B cell (primary cell): Measurements from ENCODE around the gene SIRPB2. TPM values are rescaled to one million over a fixed set of nuclear protein-coding genes. Genes with fewer than 3 reads are reported as not detected.

Experiments used
- polyA plus RNA-seq: library from polyadenylated mRNA; depleted of rRNA; stranded (reverse); fragments of >200 nt; gene quantifications from 2 replicates; pipeline ENCODE4 v1.2.3, GENCODE V29; 2012
- small RNA-seq: library from RNA; depleted of rRNA; stranded (forward); fragments of <200 nt; gene quantifications from one replicate; pipeline ENCODE3, GENCODE V24; 2012; ENCODE audit warnings: low replicate concordance, low read depth; ENCODE audit not compliant: insufficient read length
- total RNA-seq, 2 donors: library from RNA; stranded (reverse); fragments of 120-200 nt in 1 of 2; gene quantifications; 1 replicate in 1 of 2; 2 replicates in 1 of 2; pipeline versions ENCODE4 v1.2.3 to v1.2.4, GENCODE V29; 2013 to 2022

SIRPB2 gene
- total and polyA plus RNA-seq, 2 donors (not counting 1 experiment from before 2014, with no cell fraction given): 0.51 TPM; not detected in 1

Small RNA genes within 50 kb of the gene (small RNA-seq; reads per million reads assigned to genes)
- gene RNU6-917P: not detected

Other genes with a start within 250 kb of the SIRPB2 start
- gene SNPH, start 225.1 kb downstream of the SIRPB2 start, total RNA-seq: 2.1 and 3.0 TPM in 2 replicates
- gene SNPH, start 225.1 kb downstream of the SIRPB2 start, polyA plus RNA-seq: 0.67 and 0.74 TPM in 2 replicates
- gene SDCBP2, start 162.3 kb downstream of the SIRPB2 start, total RNA-seq: 1.2 and 1.3 TPM in 2 replicates
- gene SDCBP2, start 162.3 kb downstream of the SIRPB2 start, polyA plus RNA-seq: 1.2 and 1.5 TPM in 2 replicates
- gene FKBP1A, start 98.4 kb downstream of the SIRPB2 start, total RNA-seq: 86.5 and 86.7 TPM in 2 replicates
- 59.3 and 86.3 TPM in 2 replicates for gene FKBP1A, start 98.4 kb downstream of the SIRPB2 start, polyA plus RNA-seq
- 80.3 and 84.0 TPM in 2 replicates for gene NSFL1C, start 24.6 kb downstream of the SIRPB2 start, total RNA-seq
- gene NSFL1C, start 24.6 kb downstream of the SIRPB2 start, polyA plus RNA-seq: 24.0 and 24.1 TPM in 2 replicates
- not detected in 2 replicates for gene SIRPD, start 66.3 kb upstream of the SIRPB2 start, total RNA-seq
- not detected in 2 replicates for gene SIRPD, start 66.3 kb upstream of the SIRPB2 start, polyA plus RNA-seq
- gene SIRPB1, start 128.6 kb upstream of the SIRPB2 start, total RNA-seq: 1.3 and 1.7 TPM in 2 replicates
- 0.78 and 1.3 TPM in 2 replicates for gene SIRPB1, start 128.6 kb upstream of the SIRPB2 start, polyA plus RNA-seq
- gene SIRPG, start 166.4 kb upstream of the SIRPB2 start, total RNA-seq: not detected in 2 replicates
- 0.09 and 1.6 TPM in 2 replicates for gene SIRPG, start 166.4 kb upstream of the SIRPB2 start, polyA plus RNA-seq